Stimulated activated CD8-positive, alpha-beta memory T cell treated with anti-CD3 and anti-CD28 coated beads, Interleukin-2, amount 100 ng/mL, for 48 hours (primary cell): ENCODE data around the gene NET1.
"Not testable (repeated sequence)": the region's sequence is repeated elsewhere in the genome, so short reads cannot be mapped to it uniquely, and the experiment has no call there.

ENCODE experiments used
- DNase-seq, 2 donors: peaks; one replicate each; pipeline ENCODE4 v3.0.0-alpha.2; 2020; ENCODE audit warnings: low read depth in 2 of 2

Gene NET1, protein sequence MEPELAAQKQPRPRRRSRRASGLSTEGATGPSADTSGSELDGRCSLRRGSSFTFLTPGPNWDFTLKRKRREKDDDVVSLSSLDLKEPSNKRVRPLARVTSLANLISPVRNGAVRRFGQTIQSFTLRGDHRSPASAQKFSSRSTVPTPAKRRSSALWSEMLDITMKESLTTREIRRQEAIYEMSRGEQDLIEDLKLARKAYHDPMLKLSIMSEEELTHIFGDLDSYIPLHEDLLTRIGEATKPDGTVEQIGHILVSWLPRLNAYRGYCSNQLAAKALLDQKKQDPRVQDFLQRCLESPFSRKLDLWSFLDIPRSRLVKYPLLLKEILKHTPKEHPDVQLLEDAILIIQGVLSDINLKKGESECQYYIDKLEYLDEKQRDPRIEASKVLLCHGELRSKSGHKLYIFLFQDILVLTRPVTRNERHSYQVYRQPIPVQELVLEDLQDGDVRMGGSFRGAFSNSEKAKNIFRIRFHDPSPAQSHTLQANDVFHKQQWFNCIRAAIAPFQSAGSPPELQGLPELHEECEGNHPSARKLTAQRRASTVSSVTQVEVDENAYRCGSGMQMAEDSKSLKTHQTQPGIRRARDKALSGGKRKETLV

DNA sequence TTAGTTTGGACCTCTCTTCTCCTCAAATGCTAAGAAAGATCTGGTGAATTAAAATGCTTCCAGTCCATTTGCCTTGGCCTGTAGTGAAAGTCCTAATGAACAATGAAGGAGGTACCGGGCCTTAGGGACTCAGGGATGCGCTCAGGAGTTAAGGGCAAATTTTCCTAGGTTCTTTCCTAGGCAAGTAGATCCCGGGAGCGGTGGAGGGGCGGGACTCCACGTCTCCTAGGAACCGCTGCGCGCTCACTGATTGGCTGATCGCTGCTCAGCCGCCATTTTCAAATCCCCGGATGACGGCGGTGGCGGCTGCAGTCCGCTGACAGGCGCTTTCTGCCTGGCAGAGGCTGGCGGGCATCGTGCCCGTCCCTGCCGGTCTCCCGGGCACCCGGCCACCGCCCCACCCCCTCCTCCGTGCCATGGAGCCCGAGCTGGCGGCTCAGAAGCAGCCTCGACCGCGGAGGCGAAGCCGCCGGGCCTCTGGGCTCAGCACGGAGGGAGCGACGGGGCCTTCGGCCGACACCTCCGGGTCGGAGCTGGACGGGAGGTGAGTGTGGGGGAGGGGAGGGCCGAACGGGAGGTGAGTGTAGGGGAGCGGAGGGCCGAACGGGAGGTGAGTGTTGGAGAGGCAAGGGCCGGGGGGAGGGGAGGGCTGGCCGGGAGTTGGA, at the start of gene NET1:
Gene NET1, plus strand, starts transcription at position 281 of the 665 bp plus-strand sequence. Its CDS starts 136 bp downstream, at position 417.
- DNase-seq: peak; percentile 58 to 62

DNA sequence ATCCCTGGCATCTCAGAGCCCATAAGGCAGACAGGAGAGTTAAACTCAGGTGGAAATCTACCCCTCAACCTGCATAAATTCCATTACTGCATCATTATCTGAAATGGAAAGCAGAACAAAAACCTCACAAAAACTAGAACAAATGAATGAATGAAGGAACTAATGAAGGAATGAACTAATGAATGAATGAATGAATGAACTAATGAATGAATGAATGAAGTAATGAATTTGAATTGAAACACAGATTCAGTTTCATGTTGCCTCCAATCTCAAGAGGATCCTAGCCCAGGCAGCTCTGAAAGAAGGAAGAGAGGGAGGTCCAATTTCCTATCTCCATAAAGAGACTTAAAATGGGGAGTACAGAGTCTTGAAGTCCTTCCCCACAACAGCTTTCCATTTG, 49.5 kb upstream of the NET1 start:
- no peak for DNase-seq

DNA sequence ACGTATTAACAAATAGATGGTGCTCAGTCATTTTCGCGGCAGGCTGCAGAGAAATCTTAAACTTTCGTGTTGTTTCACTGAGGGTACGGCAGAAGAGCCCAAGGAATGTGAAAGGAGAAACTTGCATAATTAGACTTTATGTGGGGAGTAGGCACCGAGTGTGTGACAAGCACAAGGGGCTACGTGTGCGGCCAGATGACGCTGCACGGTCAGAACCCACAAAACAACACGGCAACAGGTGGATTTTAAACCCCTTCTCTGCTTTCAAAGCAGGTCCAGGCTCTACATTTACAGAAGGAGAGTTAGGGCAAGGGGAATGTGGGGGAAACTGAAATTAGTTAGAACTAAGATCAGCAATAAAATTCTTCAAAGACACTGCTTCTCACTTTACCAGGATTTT, 48.0 kb upstream of the NET1 start:
- no peak for DNase-seq

DNA sequence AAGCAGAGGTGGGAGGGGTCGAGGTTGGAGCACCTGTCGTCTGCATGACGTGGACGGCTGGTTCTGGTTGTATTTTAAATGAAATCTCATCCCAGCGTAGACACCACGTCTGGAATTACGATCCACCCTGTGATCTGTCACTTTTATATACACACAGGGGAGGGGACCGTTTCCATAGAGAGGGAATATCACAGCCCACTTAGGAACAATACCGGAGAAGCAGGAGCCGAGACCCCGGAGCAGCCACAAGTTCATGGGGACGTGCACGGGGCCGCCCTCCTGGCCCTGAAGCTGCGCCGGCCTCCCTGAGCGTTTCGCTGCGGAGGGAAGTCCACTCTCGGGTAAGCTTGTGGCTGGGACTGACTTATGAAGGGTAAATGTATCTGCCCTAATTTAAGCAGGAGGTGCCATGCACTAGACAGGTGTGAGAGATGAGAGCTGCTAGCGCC, 47.4 kb upstream of the NET1 start, which contains the start of gene UCN3:
Gene UCN3, plus strand, starts transcription at position 77 of the 449 bp plus-strand sequence. CDS start 8,755 bp downstream, outside the sequence.
- DNase-seq: no peak

DNA sequence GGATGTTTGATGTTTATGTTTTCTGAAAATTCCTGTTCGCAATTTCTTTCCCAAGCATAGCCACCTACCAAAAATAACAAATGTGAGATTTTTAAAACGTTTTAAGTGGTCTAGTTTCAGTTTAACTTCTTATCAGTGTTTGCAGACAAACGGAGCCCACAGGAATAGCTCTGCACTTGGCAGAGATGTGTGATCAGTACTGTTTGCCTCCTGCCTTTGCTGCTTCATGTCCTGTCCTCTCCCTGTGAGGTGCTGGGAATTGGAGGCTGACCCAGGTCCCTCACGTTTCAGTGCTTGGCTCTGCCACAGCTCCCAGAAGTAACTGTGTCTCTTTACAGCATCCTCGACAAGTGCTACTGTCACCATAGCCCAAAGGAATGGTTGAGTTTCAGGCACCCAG, 46.4 kb upstream of the NET1 start:
- DNase-seq: no peak

DNA sequence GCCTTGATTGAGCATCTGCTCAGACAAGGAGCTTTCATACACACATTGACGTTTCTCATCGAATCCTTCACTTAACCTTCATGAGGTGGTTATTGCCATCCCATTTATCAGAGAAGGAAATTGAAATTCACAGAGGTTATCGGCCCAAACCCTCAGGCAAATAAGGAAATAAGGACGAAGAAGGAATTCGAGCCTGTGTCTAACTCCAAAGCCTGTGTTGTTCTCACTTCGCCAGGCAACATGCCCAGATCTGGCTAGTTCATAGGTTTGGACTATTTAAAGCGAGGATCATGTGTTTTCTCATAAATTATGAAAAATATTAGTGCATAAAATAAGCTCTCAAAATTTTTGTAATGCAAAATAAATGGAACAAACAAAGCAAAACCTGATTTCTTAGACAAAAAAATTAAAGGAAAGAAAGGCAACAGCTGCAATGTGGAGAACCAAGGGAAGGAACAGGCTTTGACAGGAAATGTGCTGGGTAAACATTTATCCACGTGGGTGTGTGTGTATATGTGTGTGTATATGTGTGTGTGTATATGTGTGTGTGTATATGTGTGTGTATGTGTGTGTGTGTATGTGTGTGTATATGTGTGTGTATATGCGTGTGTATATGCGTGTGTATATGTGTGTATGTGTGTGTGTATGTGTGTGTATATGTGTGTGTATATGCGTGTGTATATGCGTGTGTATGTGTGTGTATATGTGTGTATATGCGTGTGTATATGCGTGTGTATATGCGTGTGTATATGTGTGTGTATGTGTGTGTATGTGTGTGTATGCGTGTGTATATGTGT, 42.8 kb upstream of the NET1 start:
- no peak for DNase-seq

DNA sequence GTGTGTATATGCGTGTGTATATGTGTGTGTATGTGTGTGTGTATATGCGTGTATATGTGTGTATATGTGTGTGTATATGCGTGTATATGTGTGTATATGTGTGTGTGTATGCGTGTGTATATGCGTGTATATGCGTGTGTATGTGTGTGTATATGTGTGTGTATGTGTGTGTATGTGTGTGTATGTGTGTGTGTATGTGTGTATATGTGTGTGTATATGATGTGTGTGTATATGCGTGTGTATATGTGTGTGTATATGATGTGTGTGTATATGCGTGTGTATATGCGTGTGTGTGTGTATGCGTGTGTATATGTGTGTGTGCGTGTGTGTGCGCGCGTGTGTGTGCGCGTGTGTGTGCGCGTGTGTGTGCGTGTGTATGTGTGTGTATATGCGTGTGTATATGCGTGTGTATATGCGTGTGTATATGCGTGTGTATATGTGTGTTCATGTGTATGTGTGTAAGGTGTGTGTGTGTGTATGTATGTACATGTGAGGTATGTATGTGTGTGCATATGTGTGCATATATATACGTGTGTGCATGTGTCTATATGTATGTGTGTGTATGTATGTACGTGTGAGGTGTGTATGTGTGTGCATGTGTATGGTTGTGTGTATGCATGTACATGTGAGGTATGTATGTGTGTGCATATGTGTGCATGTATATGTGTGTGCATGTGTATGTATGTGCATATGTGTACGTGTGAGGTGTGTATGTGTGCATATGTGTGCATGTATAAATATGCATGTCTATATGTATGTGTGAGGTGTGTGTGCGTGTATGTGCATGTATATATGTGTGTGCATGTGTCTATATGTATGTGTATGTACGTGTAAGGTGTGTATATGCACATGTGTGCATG, 41.6 kb upstream of the NET1 start:
- DNase-seq: no peak

DNA sequence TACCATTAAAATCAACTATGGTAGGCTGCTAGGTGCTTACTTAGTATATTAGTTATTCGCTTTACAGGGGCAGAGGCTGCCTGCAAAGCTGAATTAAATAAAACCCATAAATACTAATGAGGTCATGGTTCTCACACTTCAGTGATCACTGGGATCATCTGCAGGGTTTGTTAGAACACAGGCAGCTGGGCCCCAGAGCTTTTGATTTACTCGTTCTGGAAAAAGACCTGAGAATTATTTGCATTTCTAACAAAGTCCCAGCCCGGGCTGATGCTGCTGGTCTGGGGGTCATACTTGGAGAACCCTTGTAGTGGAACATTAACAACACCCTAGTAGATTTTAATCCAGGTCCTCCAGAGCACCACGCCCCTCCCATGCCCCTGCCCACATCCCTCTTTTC, 39.0 kb upstream of the NET1 start:
- DNase-seq: no peak

DNA sequence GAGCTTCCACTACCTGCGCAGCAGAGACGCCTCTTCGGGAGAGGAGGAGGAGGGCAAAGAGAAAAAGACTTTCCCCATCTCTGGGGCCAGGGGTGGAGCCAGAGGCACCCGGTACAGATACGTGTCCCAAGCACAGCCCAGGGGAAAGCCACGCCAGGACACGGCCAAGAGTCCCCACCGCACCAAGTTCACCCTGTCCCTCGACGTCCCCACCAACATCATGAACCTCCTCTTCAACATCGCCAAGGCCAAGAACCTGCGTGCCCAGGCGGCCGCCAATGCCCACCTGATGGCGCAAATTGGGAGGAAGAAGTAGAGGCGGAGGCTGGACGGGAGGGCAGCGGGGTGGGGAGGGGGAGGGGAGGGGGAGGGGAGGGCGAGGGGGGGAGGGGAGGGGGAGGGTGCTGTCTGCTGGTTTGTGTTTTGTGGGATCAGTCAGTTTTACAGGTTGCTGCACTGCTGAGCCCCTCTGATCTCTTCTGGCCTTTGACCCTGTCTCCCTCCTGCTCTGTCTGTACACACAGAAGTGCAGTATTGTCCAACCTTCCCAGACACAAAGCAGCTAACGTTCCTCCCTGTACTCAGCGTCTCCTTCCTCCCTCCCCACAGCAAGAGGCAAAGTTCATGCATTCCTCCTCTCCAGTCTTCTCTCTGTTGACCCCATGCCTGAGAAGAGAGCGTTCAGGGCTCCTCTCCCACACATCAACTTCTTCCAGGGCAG, 38.3 kb upstream of the NET1 start:
- no peak for DNase-seq

DNA sequence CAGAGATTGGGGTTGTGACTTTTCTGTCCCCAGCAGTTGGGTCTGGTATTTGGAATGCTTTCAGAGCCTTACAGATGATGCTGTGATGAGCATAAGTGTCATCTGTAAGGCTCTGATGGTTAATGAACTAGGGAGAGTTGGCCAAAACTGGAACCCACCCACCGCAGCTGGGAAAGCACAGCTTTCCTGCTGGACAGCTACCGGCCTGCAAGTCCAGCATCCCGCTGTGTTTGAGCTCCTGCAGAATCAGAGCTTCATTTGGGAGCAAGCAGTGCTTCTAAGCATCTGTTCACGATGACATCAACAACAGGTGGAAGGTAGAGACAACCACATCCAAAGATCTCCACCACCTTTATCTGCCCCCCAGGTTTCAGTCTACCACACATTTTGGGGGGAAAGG, 35.9 kb upstream of the NET1 start:
- DNase-seq: no peak

DNA sequence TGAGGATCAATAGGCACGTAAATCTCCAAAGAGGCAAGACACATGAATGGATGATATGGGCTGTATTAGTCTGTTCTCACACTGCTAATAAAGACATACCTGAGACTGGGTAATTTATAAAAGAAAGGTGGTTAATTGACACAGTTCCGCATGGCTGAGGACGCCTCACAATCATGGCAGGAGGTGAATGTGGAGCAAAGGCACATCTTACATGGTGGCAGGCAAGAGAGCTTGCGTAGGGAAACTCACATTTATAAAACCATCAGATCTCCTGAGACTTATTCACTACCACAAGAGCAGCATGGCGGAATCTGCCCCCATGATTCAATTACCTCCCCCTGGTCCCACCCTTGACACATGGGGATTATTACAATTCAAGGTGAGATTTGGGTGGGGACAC, 33.2 kb upstream of the NET1 start:
- DNase-seq: not testable (repeated sequence)

DNA sequence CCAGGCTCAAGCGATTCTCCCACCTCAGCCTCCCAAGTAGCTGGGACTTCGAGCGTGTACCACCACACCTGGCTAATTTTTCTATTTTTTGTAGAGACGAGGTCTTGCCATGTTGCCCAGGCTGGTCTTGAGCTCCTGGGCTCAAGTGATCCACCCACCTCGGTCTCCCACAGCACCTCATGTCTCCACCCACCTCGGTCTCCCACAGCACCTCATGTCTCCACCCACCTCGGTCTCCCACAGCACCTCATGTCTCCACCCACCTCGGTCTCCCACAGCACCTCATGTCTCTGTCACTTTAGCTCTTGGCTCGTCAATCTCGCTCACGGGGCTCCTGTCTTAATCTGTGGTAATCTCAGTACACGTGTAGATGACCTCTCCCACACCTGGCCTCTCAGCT, 32.0 kb upstream of the NET1 start:
- DNase-seq: not testable (repeated sequence)

DNA sequence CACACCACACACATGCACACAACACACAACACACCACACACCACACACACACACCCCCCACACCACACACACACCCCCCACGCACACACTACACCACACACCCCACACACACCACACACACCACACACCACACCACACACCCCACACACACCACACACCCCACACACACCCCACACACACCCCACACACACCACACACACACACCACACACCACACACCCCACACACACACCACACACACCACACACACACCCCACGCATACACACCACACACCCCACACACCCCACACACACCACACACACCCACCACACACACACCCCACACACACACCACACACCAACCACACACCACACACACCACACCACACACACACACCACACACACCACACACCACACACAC, 31.2 kb upstream of the NET1 start:
- DNase-seq: no peak

DNA sequence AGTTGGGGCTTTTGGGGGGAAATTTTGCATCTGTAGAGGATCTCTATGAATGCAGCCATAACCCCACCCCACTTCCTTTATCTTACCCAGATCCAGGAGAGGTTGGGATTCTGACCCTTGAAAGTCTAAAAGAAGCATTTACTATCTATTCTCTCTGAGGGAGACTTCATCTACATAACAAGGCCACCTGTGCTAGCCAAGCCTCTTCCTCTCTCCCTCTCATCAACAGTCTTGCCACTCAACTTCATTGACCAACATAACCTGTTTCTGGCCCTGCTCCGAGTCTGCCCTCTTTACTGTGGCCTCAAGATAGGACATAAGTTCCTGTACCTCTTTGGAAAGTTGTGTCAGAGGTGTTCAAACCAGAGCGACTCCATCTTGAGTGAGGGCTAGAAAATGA, 27.1 kb upstream of the NET1 start:
- no peak for DNase-seq

DNA sequence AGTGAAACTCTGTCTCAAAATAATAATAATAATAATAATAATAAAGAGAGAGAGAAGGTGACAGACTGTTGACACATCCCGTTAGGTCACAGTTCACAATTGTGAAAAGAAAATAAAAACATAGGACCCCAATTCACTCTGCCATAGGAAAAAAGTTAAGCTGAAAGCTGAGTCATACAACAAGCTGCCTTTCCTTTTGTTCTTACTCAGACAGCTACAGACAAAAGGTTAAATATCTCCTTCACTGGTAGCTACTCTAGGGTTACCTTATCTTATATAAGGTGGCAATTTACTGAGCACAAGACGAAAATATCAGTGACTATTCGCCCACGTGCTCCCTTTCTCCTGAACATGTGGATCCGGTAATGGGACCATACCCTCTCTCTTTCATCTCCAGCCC, 25.2 kb upstream of the NET1 start:
- no peak for DNase-seq

DNA sequence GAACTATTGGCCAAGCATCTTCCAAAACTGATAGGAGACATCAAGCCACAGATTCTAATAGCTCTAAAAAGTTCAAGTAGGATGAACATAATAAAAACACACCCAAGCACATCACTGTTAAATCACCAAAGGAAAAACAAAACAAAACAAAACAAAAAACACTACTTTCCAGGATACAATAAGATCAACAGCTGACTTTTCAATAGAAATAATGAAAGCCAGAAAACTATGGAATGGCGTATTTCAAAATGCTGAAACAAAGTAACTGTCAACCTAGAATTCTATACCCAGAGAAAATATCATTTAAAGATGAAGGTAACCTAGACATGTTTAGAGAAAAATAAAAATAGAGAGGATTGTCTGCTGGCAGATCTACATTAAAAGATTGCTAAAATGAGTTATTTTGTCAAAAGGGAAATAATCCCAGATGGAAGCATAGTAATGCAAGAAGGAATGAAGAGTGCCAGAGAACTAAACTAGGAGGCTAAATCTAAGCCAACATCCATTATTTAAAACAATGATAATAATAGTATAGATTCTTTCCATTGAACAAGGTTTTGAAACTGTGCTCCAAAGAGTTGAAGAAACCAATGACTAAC, 21.7 kb upstream of the NET1 start:
- DNase-seq: no peak

DNA sequence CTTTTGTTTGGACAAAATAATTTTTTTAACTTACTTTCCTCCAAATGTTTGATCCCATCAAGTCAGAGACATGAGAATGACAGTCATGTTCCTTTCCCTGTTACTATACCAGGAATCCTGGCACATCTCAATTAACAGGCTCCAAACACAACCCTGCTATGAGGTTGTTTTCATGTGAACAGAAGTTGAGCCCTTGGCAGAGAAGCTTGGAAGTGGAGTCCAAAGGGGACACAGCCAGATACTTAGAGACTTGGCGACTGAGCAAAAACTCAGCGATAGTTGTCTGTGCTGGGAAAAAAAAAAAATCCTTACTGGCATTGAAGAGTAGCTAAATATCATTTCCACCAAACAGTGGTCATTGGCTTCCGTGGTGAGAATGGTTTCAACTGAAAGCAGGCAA, 20.6 kb upstream of the NET1 start:
- DNase-seq: no peak

DNA sequence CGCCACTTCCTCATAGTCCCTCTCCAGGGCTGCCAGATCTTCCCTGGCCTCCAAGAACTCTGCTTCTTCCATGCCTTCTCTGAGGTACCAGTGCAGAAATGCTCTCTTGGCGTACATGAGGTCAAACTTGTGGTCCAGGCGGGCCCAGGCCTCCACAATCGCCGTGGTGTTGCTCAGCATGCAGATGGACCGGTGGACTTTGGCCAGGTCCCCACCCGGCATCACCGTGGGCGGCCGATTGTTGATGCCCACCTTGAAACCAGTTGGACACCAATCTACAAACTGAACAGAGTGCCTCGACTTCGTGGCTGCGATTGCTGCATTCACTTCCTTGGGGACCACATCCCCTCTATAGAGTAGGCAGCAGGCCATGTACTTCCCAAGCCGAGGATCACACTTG, 18.8 kb upstream of the NET1 start:
- no peak for DNase-seq

DNA sequence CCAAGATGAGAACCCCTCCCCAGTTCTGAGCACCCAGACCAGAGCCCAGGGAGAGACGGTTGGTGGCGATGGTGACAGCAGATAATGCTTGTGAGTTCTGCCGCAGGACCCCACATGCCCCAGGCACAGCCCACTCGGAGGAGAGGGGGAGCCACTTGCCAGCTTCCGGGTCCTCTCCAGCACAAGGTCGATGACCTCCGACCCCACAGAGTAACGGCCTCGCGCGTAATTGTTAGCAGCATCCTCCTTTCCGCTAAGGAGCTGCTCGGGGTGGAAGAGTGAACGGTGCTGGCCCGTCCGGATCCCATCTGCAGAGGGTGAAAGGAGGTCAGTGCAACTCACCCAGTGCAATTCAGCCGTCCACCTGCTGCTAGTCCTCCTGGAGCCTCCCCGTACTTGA, 17.2 kb upstream of the NET1 start:
- no peak for DNase-seq
